HepG2 (cell line): ENCODE results near the gene ASTN2. TPM values are rescaled to one million over a fixed set of nuclear protein-coding genes. Genes with fewer than 3 reads are reported as not detected.

ENCODE experiments used
- ATAC-seq: fragments of 200-7000 bp; cut with Tn5 transposase; 3 replicates; pipeline ENCODE4 v1.9.1; 2020; ENCODE audit warnings: mild to moderate bottlenecking, moderate library complexity
- BruUV-seq: library from RNA; stranded (reverse); fragments of 400-500 nt; replicated peaks from 2 replicates; lab custom pipeline; 2021; lab: Mats Ljungman, UMichigan
- CTCF ChIA-PET: fragments of 300-600 bp; formaldehyde crosslinking; extraction: SDS; loops from one replicate; lab custom pipeline; 2021; ENCODE audit warnings: low total read pairs, inconsistent platforms, low intra/inter-chr PET ratio; lab: Yijun Ruan, JAX
- POLR2A ChIA-PET: fragments of 350-600 bp; sonication (Branson Sonifier 250); formaldehyde crosslinking; loops from one replicate; lab custom pipeline; 2020; ENCODE audit warnings: antibody characterized with exemption, inconsistent platforms; lab: Yijun Ruan, JAX
- DNase-seq: peaks from one replicate; pipeline ENCODE4 v3.0.0-alpha.2; 2015; ENCODE audit warnings: low spot score
- FAIRE-seq: peaks from 3 replicates; lab custom pipeline; 2011; peaks lifted over from hg19 to GRCh38; lab: Jason Lieb, UNC
- H2AFZ ChIP-seq: one replicate; pipeline ENCODE4 v1.6.1; 2011; ENCODE audit warnings: low read length, inconsistent platforms
- H3K27ac ChIP-seq: fragments of 300-600 bp; 3 replicates; pipeline ENCODE4 v1.8.0; 2011; ENCODE audit warnings: mixed run types, mild to moderate bottlenecking, mixed read lengths, low read length, inconsistent platforms; ENCODE audit not compliant: insufficient read depth; ENCODE audit errors: extremely low read length
- H3K27me3 ChIP-seq, 2 experiments: fragments of 200-600 bp in 1 of 2; 2 replicates in 1 of 2; 3 replicates in 1 of 2; pipeline versions ENCODE4 v1.6.0 to v1.8.0; 2011; ENCODE audit warnings: low read length in 2 of 2, mild to moderate bottlenecking in 2 of 2, moderate library complexity in 2 of 2, inconsistent platforms in 1 of 2; ENCODE audit not compliant: insufficient read depth in 2 of 2, control insufficient read depth in 1 of 2
- H3K36me3 ChIP-seq, 2 experiments: fragments of 200-600 bp in 1 of 2; replicated peaks in 1 of 2; 2 replicates in 1 of 2; 3 replicates in 1 of 2; pipeline versions ENCODE4 v1.5.1 to v1.8.0; 2011; ENCODE audit warnings: low read length in 2 of 2, inconsistent platforms in 1 of 2; ENCODE audit not compliant: insufficient read depth in 2 of 2, control insufficient read depth in 1 of 2
- H3K4me1 ChIP-seq: 2 replicates; pipeline ENCODE4 v1.5.1; 2012; ENCODE audit warnings: low read length, inconsistent platforms; ENCODE audit not compliant: insufficient read depth
- H3K4me2 ChIP-seq: 2 replicates; pipeline ENCODE4 v1.6.0; 2011; ENCODE audit warnings: low read depth, low read length, inconsistent platforms
- H3K4me3 ChIP-seq, 3 experiments: fragments of 200-600 bp in 1 of 3; sonication (generic), shearing (Covaris generic) in 1 of 3; replicated peaks in 1 of 3; 2 replicates each; pipeline ENCODE4 v1.5.1; 2011 to 2016; ENCODE audit warnings: low read length in 3 of 3, inconsistent platforms in 2 of 3, low read depth in 2 of 3, mild to moderate bottlenecking in 2 of 3, control low read depth in 1 of 3, mixed read lengths in 1 of 3; ENCODE audit not compliant: insufficient read depth in 1 of 3
- H3K79me2 ChIP-seq: one replicate; pipeline ENCODE4 v1.6.1; 2011; ENCODE audit warnings: low read length, inconsistent platforms; ENCODE audit not compliant: insufficient read depth
- H3K9ac ChIP-seq: 2 replicates; pipeline ENCODE4 v1.6.0; 2011; ENCODE audit warnings: mild to moderate bottlenecking, low read depth, low read length, inconsistent platforms; ENCODE audit not compliant: insufficient read depth
- H3K9me3 ChIP-seq: 2 replicates; pipeline ENCODE4 v1.5.1; 2012; ENCODE audit warnings: mild to moderate bottlenecking, low read length
- H4K20me1 ChIP-seq: 2 replicates; pipeline ENCODE4 v1.6.0; 2011; ENCODE audit warnings: inconsistent platforms, mild to moderate bottlenecking, low read length, moderate library complexity; ENCODE audit not compliant: insufficient read depth
- ERF ChIP-seq: IDR thresholded peaks from 2 replicates; pipeline ENCODE4 v1.6.1; 2018; ENCODE audit warnings: missing biosample characterization, missing genetic modification reagents
- GMEB2 ChIP-seq: IDR thresholded peaks from 2 replicates; pipeline ENCODE4 v1.6.1; 2016; ENCODE audit warnings: missing biosample characterization, missing genetic modification reagents, low read depth
- KLF11 ChIP-seq: IDR thresholded peaks from 2 replicates; pipeline ENCODE4 v1.6.1; 2016; ENCODE audit warnings: missing compliant biosample characterization
- MTF1 ChIP-seq: sonication (generic); formaldehyde crosslinking; IDR thresholded peaks from 2 replicates; pipeline ENCODE4 v1.5.0; 2020; ENCODE audit warnings: missing genetic modification reagents
- RFX1 ChIP-seq: fragments of 450-650 bp; IDR thresholded peaks from 2 replicates; pipeline ENCODE4 v1.6.1; 2017
- ZFP36L1 ChIP-seq: sonication (generic); formaldehyde crosslinking; IDR thresholded peaks from 2 replicates; pipeline ENCODE4 v1.8.0; 2022; ENCODE audit warnings: mild to moderate bottlenecking, missing genetic modification reagents, moderate library complexity
- ZFYVE20 ChIP-seq: sonication (generic); formaldehyde crosslinking; IDR thresholded peaks from 2 replicates; pipeline ENCODE4 v1.8.0; 2023; ENCODE audit warnings: low read depth, mild to moderate bottlenecking, moderate library complexity, missing genetic modification reagents, borderline replicate concordance
- WGBS: methylation state at CpG from one replicate; pipeline ENCODE4 v1.1.6; 2017; ENCODE audit warnings: low lambda C conversion rate; 5-methylcytosine and 5-hydroxymethylcytosine counted together
- in situ Hi-C: cut with HindIII; loops from 2 replicates; pipeline ENCODE4 v1.10.0; 2017; ENCODE audit warnings: low pct_unique_long_range_greater_than_20kb; ENCODE audit not compliant: extremely low pct_ligation_motif_present
- intact Hi-C: fragments of 100-400 bp; cut with micrococcal nuclease; formaldehyde crosslinking; loops from one replicate; pipeline ENCODE4 v1.10.0; 2022; ENCODE audit not compliant: unreplicated experiment
- polyA plus RNA-seq, 8 experiments: library from polyadenylated mRNA; depleted of rRNA in 3 of 8; stranded (reverse) in 7 of 8; unstranded in 1 of 8; fragments of >200 nt; fragmentation: Illumina TruSeq in 4 of 8; extraction: Trizol in 4 of 8; gene quantifications; 2 replicates each; pipeline versions ENCODE4 v1.2.1 to v1.2.3, GENCODE V29; 2011 to 2016; ENCODE audit warnings: low read depth in 4 of 8, missing spikeins in 1 of 8, mixed read lengths in 1 of 8; ENCODE audit not compliant: insufficient read depth in 1 of 8
- total RNA-seq, 5 experiments: library from RNA; depleted of rRNA; stranded (reverse); fragments of >200 nt; fragmentation: Illumina TruSeq; extraction: Trizol; gene quantifications; 2 replicates each; pipeline ENCODE4 v1.2.3, GENCODE V29; 2016; ENCODE audit warnings: low read depth in 1 of 5

Gene ASTN2
- total and polyA plus RNA-seq, 2 of the 13 experiments (the other 11 are each of a cell fraction or from before 2014, with no cell fraction given): 5.2 to 13.5 TPM

- Histone ChIP-seq H3K9ac (no peak overlapping the region), H3K27ac (no peak overlapping the region), H3K79me2 (no peaks in the 10 kb centered on the region), H3K4me2 (no peak overlapping the region), H3K4me1 (no peaks in the 10 kb centered on the region), H2AFZ (no peak overlapping the region), H3K27me3 (no peaks in the 10 kb centered on the region), H3K36me3 (no peaks in the 10 kb centered on the region), H3K4me3 (no peak overlapping the region), H4K20me1 (no peaks in the 10 kb centered on the region), H3K9me3 (no peaks in the 10 kb centered on the region)
- in situ Hi-C loops: no loop called here
- intact Hi-C loops: no loop called here
- ChIA-PET POLR2A (no interaction called here), CTCF (no interaction called here)
- 0 out of 2 replicates have a peak, but pooled peaks have one; percentile 24 for TF ChIP-seq RFX1
- TF ChIP-seq ZFYVE20 (CRISPR knock-in tag): no peak
- WGBS: 0% methylated on average over 4 of the region's 4 CpGs
- no TSS peak for BruUV-seq
- ATAC-seq: no peak
- DNase-seq: no peak
- FAIRE-seq: no peak
Measured at GRCh38 chr9:117044241-117044640, 370.6 kb downstream of the ASTN2 start.

GRCh38 chr9:117043159-117043558 lies 371.7 kb downstream of the ASTN2 start:
- H3K9ac ChIP-seq: no peak overlapping the region
- TF ChIP-seq ERF: no peak
- no peak for TF ChIP-seq GMEB2 (CRISPR knock-in tag)
- TF ChIP-seq MTF1 (CRISPR knock-in tag): no peak
- no peak for TF ChIP-seq ZFP36L1 (CRISPR knock-in tag)
- no peak for TF ChIP-seq KLF11 (CRISPR knock-in tag)
- intact Hi-C loops (no loop called here), in situ Hi-C loops (no loop called here)
- ChIA-PET POLR2A (no interaction called here), CTCF (no interaction called here)
- no peaks in the 10 kb centered on the region for H4K20me1 ChIP-seq
- H3K79me2 ChIP-seq: no peaks in the 10 kb centered on the region
- no peaks in the 10 kb centered on the region for H3K36me3 ChIP-seq
- H2AFZ ChIP-seq: no peak overlapping the region
- no peak for DNase-seq
- ATAC-seq: no peak
- no peaks in the 10 kb centered on the region for H3K27me3 ChIP-seq
- no TSS peak for BruUV-seq
- H3K4me1 ChIP-seq: no peaks in the 10 kb centered on the region
- no peak overlapping the region for H3K27ac ChIP-seq
- H3K4me2 ChIP-seq: no peak overlapping the region
- no peak overlapping the region for H3K4me3 ChIP-seq
- WGBS: 0% methylated on average over 1 of the region's 1 CpG
- FAIRE-seq: no peak
- H3K9me3 ChIP-seq: no peaks in the 10 kb centered on the region
